Hematopoietic multipotent progenitor cell treated with erythropoietin and hydrocortisone succinate and interleukin-3 and kit ligand, for 15 days (in vitro differentiated cells): ENCODE measurements around the gene FAM171A2.
A peak's percentile ranks its signal among the peaks of the same experiment; 100 is the strongest.

Experiments used
- DNase-seq: peaks from one replicate; pipeline ENCODE4 v3.0.0-alpha.2; 2015; ENCODE audit warnings: low spot score

Gene FAM171A2

GRCh38 chr17:44320066-44320465 lies 43.6 kb downstream of the FAM171A2 start:
- no peak for DNase-seq

GRCh38 chr17:44318077-44318892 lies 45.4 kb downstream of the FAM171A2 start:
- DNase-seq, result no peak

GRCh38 chr17:44317545-44317944 lies 46.1 kb downstream of the FAM171A2 start:
- no peak for DNase-seq

GRCh38 chr17:44315760-44316731 lies 47.6 kb downstream of the FAM171A2 start:
- DNase-seq, result no peak

GRCh38 chr17:44314869-44315661 lies 48.6 kb downstream of the FAM171A2 start:
- no peak for DNase-seq

- no peak for DNase-seq
These were observed 49.2 kb downstream of the FAM171A2 start for GRCh38 chr17:44314524-44314868.

- DNase-seq, result no peak
These were observed 49.6 kb downstream of the FAM171A2 start for GRCh38 chr17:44314031-44314430.

GRCh38 chr17:44312396-44313104 lies 51.1 kb downstream of the FAM171A2 start:
- DNase-seq, result no peak

- no peak for DNase-seq
These were observed 52.0 kb downstream of the FAM171A2 start for GRCh38 chr17:44311562-44312181.

GRCh38 chr17:44310609-44311376 lies 52.9 kb downstream of the FAM171A2 start:
- DNase-seq, result no peak

- no peak for DNase-seq
These were observed 53.5 kb downstream of the FAM171A2 start for GRCh38 chr17:44310188-44310587.

- no peak for DNase-seq
These were observed 54.2 kb downstream of the FAM171A2 start for GRCh38 chr17:44309472-44309871.

- no peak for DNase-seq
These were observed 54.8 kb downstream of the FAM171A2 start for GRCh38 chr17:44308865-44309264.

GRCh38 chr17:44308320-44308818 lies 55.3 kb downstream of the FAM171A2 start, which contains the start of gene RUNDC3A:
RUNDC3A (plus strand) TSS chr17:44308601; CDS start chr17:44308833, 232 bp downstream.
- peak; percentile 78 for DNase-seq

GRCh38 chr17:44307387-44308186 lies 56.1 kb downstream of the FAM171A2 start:
- DNase-seq, result no peak

GRCh38 chr17:44304651-44305050 lies 59.0 kb downstream of the FAM171A2 start:
- no peak for DNase-seq
